SK-N-SH treated with all-trans-retinoic acid at 6 μM for 48 hours (cell line): ENCODE results near the gene FGF14.

Source experiments
- ATAC-seq: fragments of 200-7000 bp; cut with Tn5 transposase; 3 replicates; pipeline ENCODE4 v1.9.1; 2020; ENCODE audit warnings: mild to moderate bottlenecking, moderate library complexity
- ARNTL ChIP-seq: fragments of 450-650 bp; formaldehyde crosslinking; IDR thresholded peaks from 2 replicates; pipeline ENCODE4 v1.5.0; 2020; ENCODE audit warnings: low read depth, mild to moderate bottlenecking, moderate library complexity, borderline replicate concordance
- BACH2 ChIP-seq: fragments of 250-450 bp; sonication (Bioruptor Pico); IDR thresholded peaks from 2 replicates; pipeline ENCODE4 v1.9.0; 2021; ENCODE audit warnings: mild to moderate bottlenecking, borderline replicate concordance
- CREB5 ChIP-seq: fragments of 250-450 bp; sonication (Bioruptor Pico); IDR thresholded peaks from 2 replicates; pipeline ENCODE4 v1.5.1; 2020; ENCODE audit warnings: low read depth, mild to moderate bottlenecking, moderate library complexity
- CSDC2 ChIP-seq: fragments of 250-450 bp; sonication (Bioruptor Pico); IDR thresholded peaks from 2 replicates; pipeline ENCODE4 v1.5.0; 2020; ENCODE audit warnings: mild to moderate bottlenecking, moderate library complexity
- CSRNP3 ChIP-seq: fragments of 250-450 bp; sonication (Bioruptor Pico); IDR thresholded peaks from 2 replicates; pipeline ENCODE4 v1.5.1; 2021; ENCODE audit warnings: mild to moderate bottlenecking, moderate library complexity
- GLIS3 ChIP-seq: fragments of 250-450 bp; sonication (Bioruptor Pico); IDR thresholded peaks from 2 replicates; pipeline ENCODE4 v1.5.0; 2020; ENCODE audit warnings: mild to moderate bottlenecking, moderate library complexity
- ISL1 ChIP-seq: fragments of 250-450 bp; sonication (Bioruptor Pico); IDR thresholded peaks from 2 replicates; pipeline ENCODE4 v2.1.2; 2022; ENCODE audit warnings: mild to moderate bottlenecking, moderate library complexity
- OSR1 ChIP-seq: fragments of 250-450 bp; sonication (Bioruptor Pico); IDR thresholded peaks from 2 replicates; pipeline ENCODE4 v1.8.0; 2022; ENCODE audit warnings: moderate library complexity, mild to moderate bottlenecking, inconsistent platforms
- PATZ1 ChIP-seq: fragments of 250-450 bp; sonication (Bioruptor Pico); IDR thresholded peaks from 2 replicates; pipeline ENCODE4 v1.8.0; 2020; ENCODE audit warnings: mild to moderate bottlenecking, moderate library complexity, borderline replicate concordance
- POU6F1 ChIP-seq: fragments of 250-450 bp; sonication (Bioruptor Pico); IDR thresholded peaks from 2 replicates; pipeline ENCODE4 v1.8.0; 2021; ENCODE audit warnings: low read depth, mild to moderate bottlenecking, moderate library complexity, borderline replicate concordance
- PPARA ChIP-seq: fragments of 250-450 bp; sonication (Bioruptor Pico); IDR thresholded peaks from 2 replicates; pipeline ENCODE4 v1.5.0; 2020; ENCODE audit warnings: mild to moderate bottlenecking, borderline replicate concordance
- RARB ChIP-seq: fragments of 250-450 bp; sonication (Bioruptor Pico); IDR thresholded peaks from 2 replicates; pipeline ENCODE4 v1.8.0; 2021; ENCODE audit warnings: mild to moderate bottlenecking, moderate library complexity
- SNAI2 ChIP-seq: fragments of 250-450 bp; sonication (Bioruptor Pico); IDR thresholded peaks from 2 replicates; pipeline ENCODE4 v1.5.0; 2020; ENCODE audit warnings: mild to moderate bottlenecking, moderate library complexity
- TCF4 ChIP-seq: fragments of 250-450 bp; sonication (Bioruptor Pico); IDR thresholded peaks from 2 replicates; pipeline ENCODE4 v1.8.0; 2021; ENCODE audit warnings: mild to moderate bottlenecking, moderate library complexity, borderline replicate concordance
- TOX ChIP-seq: fragments of 250-450 bp; sonication (Bioruptor Pico); IDR thresholded peaks from 2 replicates; pipeline ENCODE4 v1.8.0; 2021; ENCODE audit warnings: mild to moderate bottlenecking, moderate library complexity, borderline replicate concordance
- TSHZ2 ChIP-seq: fragments of 250-450 bp; sonication (Bioruptor Pico); IDR thresholded peaks from 2 replicates; pipeline ENCODE4 v1.5.0; 2020; ENCODE audit warnings: mild to moderate bottlenecking, moderate library complexity
- ZC3H10 ChIP-seq: fragments of 250-450 bp; sonication (Bioruptor Pico); IDR thresholded peaks from 2 replicates; pipeline ENCODE4 v1.5.1; 2021; ENCODE audit warnings: mild to moderate bottlenecking, moderate library complexity
- ZFP3 ChIP-seq: fragments of 250-450 bp; sonication (Bioruptor Pico); IDR thresholded peaks from 2 replicates; pipeline ENCODE4 v1.5.0; 2020; ENCODE audit warnings: mild to moderate bottlenecking, moderate library complexity
- ZFP30 ChIP-seq: fragments of 450-650 bp; formaldehyde crosslinking; IDR thresholded peaks from 2 replicates; pipeline ENCODE4 v1.5.0; 2022; ENCODE audit warnings: mild to moderate bottlenecking, moderate library complexity
- ZNF565 ChIP-seq: fragments of 450-650 bp; formaldehyde crosslinking; conservative IDR thresholded peaks from 2 replicates; pipeline ENCODE4 v1.5.0; 2020; ENCODE audit warnings: low read depth, mild to moderate bottlenecking, moderate library complexity
- ZNF70 ChIP-seq: fragments of 450-650 bp; formaldehyde crosslinking; IDR thresholded peaks from 2 replicates; pipeline ENCODE4 v1.5.0; 2020; ENCODE audit warnings: mild to moderate bottlenecking, moderate library complexity

The FGF14 gene

GRCh38 chr13:101706651-101707050 lies 695.2 kb downstream of the FGF14 start:
- TF ChIP-seq PPARA (no peak), TSHZ2 (CRISPR knock-in tag) (no peak), ZNF70 (CRISPR knock-in tag) (no peak), CSDC2 (CRISPR knock-in tag) (no peak), ZC3H10 (CRISPR knock-in tag) (no peak), CREB5 (CRISPR knock-in tag) (no peak), POU6F1 (CRISPR knock-in tag) (no peak), CSRNP3 (CRISPR knock-in tag) (no peak), ISL1 (CRISPR knock-in tag) (no peak), ARNTL (CRISPR knock-in tag) (no peak), SNAI2 (CRISPR knock-in tag) (no peak), TOX (CRISPR knock-in tag) (no peak), BACH2 (CRISPR knock-in tag) (no peak), ZFP3 (no peak), ZNF565 (CRISPR knock-in tag) (no peak), TCF4 (CRISPR knock-in tag) (no peak), RARB (CRISPR knock-in tag) (no peak)

GRCh38 chr13:101703838-101704237 lies 698.0 kb downstream of the FGF14 start:
- ATAC-seq: no peak
- no peak for TF ChIP-seq TSHZ2 (CRISPR knock-in tag)
- TF ChIP-seq BACH2 (CRISPR knock-in tag): no peak
- no peak for TF ChIP-seq ZC3H10 (CRISPR knock-in tag)
- no peak for TF ChIP-seq ZFP3
- TF ChIP-seq TOX (CRISPR knock-in tag): no peak
- no peak for TF ChIP-seq ZNF565 (CRISPR knock-in tag)
- TF ChIP-seq RARB (CRISPR knock-in tag): no peak

More at GRCh38 chr13:101706651-101707050, 695.2 kb downstream of the FGF14 start:
- ATAC-seq: no peak

GRCh38 chr13:101703081-101703480 lies 698.8 kb downstream of the FGF14 start:
- no peak for ATAC-seq
- TF ChIP-seq ZFP3 (no peak), SNAI2 (CRISPR knock-in tag) (no peak), BACH2 (CRISPR knock-in tag) (no peak), PPARA (no peak), TCF4 (CRISPR knock-in tag) (no peak), ZFP30 (CRISPR knock-in tag) (no peak), ZNF70 (CRISPR knock-in tag) (no peak), CSDC2 (CRISPR knock-in tag) (no peak), PATZ1 (CRISPR knock-in tag) (no peak), OSR1 (no peak), POU6F1 (CRISPR knock-in tag) (no peak), GLIS3 (no peak)
